SKM-1 (cell line): Measurements from ENCODE around the gene FMN2.

Source experiments
- DNase-seq: peaks from one replicate; lab custom pipeline; 2025; ENCODE audit not compliant: unreplicated experiment; lab: John Stamatoyannopoulos, UW

The FMN2 gene

GRCh38 chr1:240351690-240352089 is 260.0 kb downstream of the FMN2 start:
- DNase-seq, result no peak

GRCh38 chr1:240352769-240353168 is 261.1 kb downstream of the FMN2 start:
- no peak for DNase-seq

GRCh38 chr1:240356568-240356967 is 264.9 kb downstream of the FMN2 start:
- DNase-seq, result no peak

- DNase-seq, result no peak
Observed at GRCh38 chr1:240362046-240362445, 270.4 kb downstream of the FMN2 start.

- no peak for DNase-seq
Observed at GRCh38 chr1:240362826-240363225, 271.1 kb downstream of the FMN2 start.

- DNase-seq, result no peak
Observed at GRCh38 chr1:240363315-240363714, 271.6 kb downstream of the FMN2 start.

- DNase-seq, result no peak
Observed at GRCh38 chr1:240363914-240364313, 272.2 kb downstream of the FMN2 start.

- no peak for DNase-seq
Observed at GRCh38 chr1:240366636-240367035, 275.0 kb downstream of the FMN2 start.

- DNase-seq, result no peak
Observed at GRCh38 chr1:240385551-240385950, 293.9 kb downstream of the FMN2 start.

- no peak for DNase-seq
Observed at GRCh38 chr1:240385985-240386978, 294.6 kb downstream of the FMN2 start.

GRCh38 chr1:240387051-240387450 is 295.4 kb downstream of the FMN2 start:
- DNase-seq, result no peak

- DNase-seq, result no peak
Observed at GRCh38 chr1:240391660-240392260, 300.1 kb downstream of the FMN2 start.

GRCh38 chr1:240394353-240394752 is 302.7 kb downstream of the FMN2 start:
- no peak for DNase-seq

GRCh38 chr1:240395336-240395735 is 303.7 kb downstream of the FMN2 start:
- DNase-seq, result no peak

GRCh38 chr1:240399381-240399780 is 307.7 kb downstream of the FMN2 start:
- no peak for DNase-seq

- DNase-seq, result no peak
Observed at GRCh38 chr1:240401731-240402130, 310.0 kb downstream of the FMN2 start.

- no peak for DNase-seq
Observed at GRCh38 chr1:240402326-240402725, 310.6 kb downstream of the FMN2 start.

- DNase-seq, result no peak
Observed at GRCh38 chr1:240404286-240404685, 312.6 kb downstream of the FMN2 start.

- no peak for DNase-seq
Observed at GRCh38 chr1:240405751-240406150, 314.1 kb downstream of the FMN2 start.

- DNase-seq, result no peak
Observed at GRCh38 chr1:240407407-240407806, 315.7 kb downstream of the FMN2 start.

GRCh38 chr1:240409615-240410014 is 317.9 kb downstream of the FMN2 start:
- DNase-seq, result no peak

GRCh38 chr1:240413732-240414131 is 322.0 kb downstream of the FMN2 start:
- no peak for DNase-seq
